Stimulated activated naive CD4-positive, alpha-beta T cell treated with Interleukin-2 at 50 U/mL for 16 hours (primary cell): ENCODE results near the gene ST6GAL2.

Experiments
- DNase-seq: peaks from one replicate; lab custom pipeline; 2025; lab: John Stamatoyannopoulos, UW

The ST6GAL2 gene, protein sequence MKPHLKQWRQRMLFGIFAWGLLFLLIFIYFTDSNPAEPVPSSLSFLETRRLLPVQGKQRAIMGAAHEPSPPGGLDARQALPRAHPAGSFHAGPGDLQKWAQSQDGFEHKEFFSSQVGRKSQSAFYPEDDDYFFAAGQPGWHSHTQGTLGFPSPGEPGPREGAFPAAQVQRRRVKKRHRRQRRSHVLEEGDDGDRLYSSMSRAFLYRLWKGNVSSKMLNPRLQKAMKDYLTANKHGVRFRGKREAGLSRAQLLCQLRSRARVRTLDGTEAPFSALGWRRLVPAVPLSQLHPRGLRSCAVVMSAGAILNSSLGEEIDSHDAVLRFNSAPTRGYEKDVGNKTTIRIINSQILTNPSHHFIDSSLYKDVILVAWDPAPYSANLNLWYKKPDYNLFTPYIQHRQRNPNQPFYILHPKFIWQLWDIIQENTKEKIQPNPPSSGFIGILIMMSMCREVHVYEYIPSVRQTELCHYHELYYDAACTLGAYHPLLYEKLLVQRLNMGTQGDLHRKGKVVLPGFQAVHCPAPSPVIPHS

DNA sequence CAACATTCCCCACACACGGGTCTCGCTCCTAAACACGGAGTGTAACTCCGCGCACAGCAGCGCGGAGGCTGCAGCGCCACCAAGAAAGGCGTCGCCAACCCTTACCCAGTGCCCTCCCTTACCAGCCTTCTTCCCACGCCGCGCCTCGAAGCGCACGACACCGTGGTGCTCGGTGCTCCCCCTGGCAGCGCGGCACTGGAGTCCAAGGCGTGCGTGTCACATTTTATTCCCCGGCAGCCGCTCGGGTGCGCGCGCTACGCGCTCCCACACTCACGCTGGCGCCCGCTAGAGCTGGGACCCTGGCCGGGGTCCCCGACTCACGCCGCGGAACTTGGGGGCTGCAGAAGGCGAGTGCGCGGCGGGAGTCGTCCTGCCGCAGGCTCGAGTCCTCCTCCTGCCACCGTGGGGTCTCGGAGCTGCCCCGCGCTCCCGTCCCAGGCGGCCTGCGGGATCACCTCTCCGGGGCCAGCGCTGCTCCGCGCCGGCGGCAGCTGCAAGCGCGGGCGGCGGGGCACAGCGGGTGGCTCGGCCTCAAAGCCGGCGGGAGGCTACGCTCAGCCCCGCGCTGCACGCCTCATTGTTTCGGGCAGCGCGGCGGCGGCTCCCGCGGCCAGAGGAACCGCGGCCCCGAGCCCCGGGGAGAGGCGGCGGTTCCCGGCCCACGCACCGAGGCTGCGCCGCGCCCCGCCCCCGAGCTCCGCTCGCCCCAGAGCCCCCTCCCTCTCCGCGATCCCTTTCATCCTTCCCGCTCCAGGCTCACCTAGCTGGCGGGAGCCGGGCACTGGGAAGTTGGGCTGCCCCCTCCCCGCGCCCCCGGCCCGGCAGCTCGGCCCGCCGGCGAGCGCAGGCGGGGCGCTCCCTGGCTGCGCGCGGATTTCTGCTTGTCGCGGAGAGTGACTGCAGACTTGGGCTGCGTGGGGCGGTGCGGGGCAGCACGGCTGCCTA is at the start of gene ST6GAL2:
Gene ST6GAL2 (minus strand): TSS at position 197 of the 945 bp plus-strand sequence. CDS start 42,190 bp downstream, outside the sequence.
- DNase-seq: no peak

DNA sequence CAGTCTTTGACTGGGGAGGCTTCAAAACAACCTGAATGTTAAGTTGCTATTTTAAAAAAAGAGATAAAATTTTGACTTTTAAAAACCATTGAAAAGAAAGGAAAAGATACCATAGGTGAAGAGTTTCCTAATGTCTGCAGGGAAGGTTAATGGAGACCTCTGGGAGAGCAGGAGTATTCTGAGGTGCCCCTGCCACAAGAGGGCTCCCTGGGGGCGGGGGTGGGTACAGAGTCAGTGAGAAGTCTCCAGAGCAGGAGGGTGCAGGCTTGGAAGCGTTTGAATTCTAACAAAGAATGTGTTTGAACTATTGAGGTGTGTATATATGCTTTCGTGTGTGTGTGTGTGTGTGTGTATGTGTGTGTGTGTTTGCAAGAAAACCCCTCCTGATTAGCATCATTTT is 46.7 kb upstream of the ST6GAL2 start:
- DNase-seq: no peak

DNA sequence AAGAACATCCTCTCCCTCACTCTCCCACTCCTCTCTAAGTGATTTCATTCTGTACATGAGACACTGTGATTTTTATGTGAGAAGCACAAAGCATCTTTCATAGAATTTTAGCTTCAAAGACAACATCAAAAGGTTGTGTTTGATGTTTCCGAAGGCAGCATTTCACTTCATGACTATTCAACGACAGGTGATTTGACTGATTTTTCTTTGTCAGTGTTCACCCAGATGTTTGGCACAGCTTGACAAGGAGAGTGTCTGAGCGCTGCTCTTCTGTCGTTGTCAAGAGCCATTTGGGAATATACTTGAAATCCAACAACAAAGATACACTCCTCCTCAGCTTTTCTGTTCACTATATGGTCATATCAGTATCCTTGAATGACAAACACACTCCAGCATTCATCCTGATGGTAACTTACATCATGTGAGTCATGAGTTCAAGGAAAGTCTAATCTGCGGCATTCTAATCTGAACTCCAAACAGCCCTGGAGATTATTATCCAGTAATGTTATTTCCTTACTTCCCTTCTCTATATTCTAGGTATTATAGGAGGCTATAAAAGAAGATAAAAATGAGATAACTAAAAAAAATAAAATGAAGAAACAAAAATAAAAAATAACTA is 45.9 kb upstream of the ST6GAL2 start:
- no peak for DNase-seq

- DNase-seq: no peak
These were observed 35.5 kb upstream of the ST6GAL2 start for GRCh38 chr2:106921451-106921850.

DNA sequence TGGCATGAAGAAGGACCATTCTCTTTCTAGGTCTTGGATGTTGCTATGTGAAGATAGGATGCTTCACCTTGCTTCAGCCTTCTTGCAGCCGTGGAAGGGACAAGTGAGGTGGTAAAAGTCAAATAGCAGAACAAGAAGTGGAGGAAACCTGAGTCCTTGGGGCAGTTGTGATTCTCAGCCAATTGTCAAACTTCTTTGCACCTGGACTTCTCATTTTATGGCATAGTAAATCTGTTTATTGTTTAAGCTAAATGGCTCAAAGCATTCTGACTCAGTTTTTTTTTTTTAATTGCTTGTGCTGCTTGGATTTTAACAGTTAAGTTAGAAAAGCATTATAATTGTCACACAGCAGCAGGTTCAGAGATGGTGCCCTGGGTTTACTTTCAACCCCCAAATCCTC is 33.0 kb upstream of the ST6GAL2 start:
- DNase-seq: no peak

DNA sequence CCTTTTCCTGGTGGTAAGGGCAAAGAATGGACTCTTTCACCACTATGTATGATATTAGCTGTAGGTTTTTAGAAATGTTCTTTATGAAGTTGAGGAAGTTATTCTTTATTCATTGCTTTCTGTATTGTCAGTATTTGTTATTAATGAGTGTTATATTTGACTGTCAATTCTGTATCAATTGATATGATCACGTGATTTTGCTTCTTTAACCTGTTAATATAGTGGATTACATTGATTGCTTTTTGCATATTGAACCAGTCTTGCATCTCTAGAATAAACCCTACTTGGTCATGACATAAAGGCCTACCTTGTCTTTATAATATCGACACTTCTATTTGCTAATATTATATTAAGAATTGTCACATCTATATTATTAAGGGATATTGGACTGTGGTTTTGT is 18.3 kb upstream of the ST6GAL2 start:
- no peak for DNase-seq

- DNase-seq: no peak
These were observed 14.0 kb upstream of the ST6GAL2 start for GRCh38 chr2:106899786-106900530.

DNA sequence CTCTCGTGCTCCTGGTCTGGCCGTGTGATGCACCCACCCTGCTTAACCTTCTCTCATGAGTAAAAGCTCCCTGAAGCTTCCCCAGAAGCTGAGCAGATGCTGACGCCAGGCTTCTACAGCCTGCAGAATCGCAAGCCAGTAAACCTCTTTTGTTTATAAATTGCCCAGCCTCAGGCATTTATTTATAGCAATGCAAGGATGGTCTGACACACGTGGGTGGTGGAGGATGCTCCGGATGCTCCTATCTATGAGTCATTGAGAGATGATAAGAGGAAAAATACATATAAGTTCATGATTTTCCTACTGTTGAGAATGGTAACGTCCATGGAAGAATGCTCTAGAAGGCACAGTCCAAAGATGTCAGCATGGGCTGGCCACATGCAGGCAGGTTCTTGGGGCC is 8.6 kb upstream of the ST6GAL2 start:
- no peak for DNase-seq

GRCh38 chr2:106892048-106892447 is 6.1 kb upstream of the ST6GAL2 start:
- DNase-seq: no peak

DNA sequence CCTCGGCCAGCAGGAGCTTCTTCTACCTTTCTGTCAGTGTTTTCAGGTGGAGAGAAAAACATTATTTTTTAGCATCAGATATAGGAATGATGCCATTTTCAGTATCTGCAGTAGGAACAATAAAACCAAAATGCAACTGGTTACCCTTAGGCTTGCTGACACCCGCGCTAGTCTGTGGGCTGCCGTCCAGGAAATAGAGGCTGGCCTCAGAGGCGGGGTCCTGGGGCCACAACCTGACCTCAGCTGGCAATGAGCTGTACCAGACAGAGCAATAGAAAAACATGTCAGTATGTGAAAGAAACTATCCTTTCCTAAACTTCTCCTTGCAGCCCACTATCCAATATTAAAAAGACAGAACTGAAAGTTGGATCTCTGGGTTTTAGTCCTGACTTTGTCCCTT is 4.6 kb upstream of the ST6GAL2 start:
- DNase-seq: no peak

DNA sequence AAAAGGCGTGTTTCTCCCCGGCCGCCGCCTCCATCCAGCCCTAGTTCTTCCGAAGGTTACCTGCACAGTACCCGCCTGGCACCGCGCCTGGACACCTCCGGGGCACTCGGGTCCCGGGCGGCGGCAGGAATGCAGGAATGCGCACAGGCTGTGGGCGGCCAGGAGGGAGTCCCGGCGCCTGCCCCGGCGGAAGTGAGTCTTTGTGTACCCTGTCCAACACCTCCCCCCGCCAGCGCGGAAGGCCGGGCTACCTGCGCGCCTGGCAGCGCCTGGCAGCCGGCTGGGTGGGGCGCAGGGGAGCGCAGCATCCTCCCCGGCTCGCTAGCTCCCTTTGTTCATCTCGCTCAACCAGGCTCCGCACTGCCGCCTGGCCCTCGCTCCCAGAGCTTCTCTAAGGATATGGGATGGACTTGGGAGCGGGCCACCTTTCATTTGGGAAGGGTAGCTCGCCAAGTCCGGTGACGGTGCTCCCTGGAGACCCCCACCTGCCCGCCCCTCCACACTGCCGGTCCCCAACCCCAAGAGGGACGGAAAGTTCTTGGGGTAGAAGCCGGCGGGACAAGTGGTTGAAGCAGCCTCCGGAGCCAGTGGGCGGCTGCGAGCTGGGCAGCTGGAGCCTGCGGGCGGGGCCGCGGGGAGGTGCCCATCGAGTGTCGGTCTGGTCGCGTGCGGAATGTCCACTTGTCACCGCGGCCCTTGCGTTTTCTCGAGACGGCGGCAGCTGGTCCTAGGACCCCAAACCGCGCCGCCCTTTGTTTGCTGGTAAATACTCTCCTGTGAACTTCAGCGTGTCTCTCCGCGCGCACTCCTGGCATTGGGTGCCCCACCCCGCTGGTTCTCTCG is 1.2 kb upstream of the ST6GAL2 start:
- DNase-seq: no peak

GRCh38 chr2:106885329-106885728 is 638 bp downstream of the ST6GAL2 start:
- no peak for DNase-seq

GRCh38 chr2:106882673-106883072 is 3.3 kb downstream of the ST6GAL2 start:
- no peak for DNase-seq

DNA sequence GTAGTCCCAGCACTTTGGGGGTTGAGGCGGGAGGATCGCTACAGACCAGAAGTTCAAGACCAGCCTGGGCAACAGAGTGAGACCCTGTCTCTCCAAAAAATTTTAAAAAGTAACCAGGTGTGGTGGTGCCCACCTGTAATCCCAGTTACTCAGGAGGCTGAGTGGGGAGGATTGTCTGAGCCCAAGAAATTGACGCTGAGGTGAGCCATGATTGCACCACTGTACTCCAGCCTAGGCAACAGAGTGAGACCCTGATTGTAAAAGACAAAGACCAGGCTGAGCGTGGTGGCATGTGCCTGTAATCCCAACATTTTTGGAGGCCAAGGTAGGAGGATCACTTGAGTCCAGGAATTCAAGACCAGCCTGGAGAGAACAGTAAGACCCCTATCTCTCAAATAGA is 7.8 kb downstream of the ST6GAL2 start:
- no peak for DNase-seq

DNA sequence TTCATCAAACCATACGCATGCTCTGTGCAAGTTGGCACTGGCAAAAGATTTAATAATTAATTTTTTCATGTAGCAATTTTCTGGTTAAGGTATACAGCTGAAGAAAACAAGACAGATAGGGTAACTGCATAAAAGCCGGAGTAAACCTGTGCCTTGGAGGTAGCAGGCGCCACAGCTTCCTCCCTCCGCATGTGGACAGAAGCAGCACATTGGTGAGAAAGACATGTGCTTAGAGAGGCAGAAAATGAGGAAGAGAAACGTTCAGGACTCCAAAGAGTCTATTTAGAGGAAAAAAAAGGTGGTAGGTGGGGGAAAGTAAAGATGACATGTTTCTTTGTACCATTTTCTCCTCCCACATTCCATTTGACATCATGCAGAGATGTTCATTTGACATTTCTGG is 9.3 kb downstream of the ST6GAL2 start:
- no peak for DNase-seq

GRCh38 chr2:106869512-106870275 is 16.3 kb downstream of the ST6GAL2 start:
- DNase-seq: no peak

DNA sequence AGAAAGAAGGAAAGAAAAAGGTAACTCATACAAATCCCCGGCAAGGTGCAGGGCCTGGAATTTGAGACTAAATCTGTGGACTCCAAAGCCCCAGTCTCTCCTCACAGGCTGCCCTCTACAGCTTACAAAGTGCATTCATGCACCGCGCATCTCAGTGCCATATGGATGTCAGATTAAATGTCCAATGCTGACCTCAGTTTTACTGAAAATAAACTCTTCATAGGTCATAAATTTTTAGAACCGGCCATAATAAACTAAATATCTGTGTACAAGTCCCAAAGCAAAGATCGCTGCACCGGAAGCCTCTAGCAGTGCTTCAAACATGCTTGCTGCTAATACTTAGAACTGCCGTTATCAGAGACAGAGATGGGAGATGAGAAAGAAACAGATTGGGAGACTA is 17.7 kb downstream of the ST6GAL2 start:
- DNase-seq: no peak

GRCh38 chr2:106867196-106867953 is 18.6 kb downstream of the ST6GAL2 start:
- DNase-seq: no peak

DNA sequence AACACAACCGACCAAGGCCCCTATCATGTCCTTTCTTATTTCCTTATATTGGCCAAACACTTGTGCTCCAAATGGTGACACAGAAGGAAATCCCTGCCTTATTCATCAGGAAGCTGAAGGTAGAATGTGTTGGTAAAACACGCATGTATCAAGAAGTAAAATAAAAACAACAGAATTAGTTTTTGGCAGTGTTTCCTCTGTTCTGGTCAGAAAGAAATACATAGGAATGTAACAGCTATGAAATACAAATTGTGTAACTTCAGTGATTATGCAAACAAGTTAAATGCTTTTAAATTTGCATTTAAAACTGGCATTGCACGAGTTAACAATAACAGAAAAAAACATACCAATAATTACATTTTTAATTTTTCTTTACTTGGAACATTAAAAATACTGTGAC is 19.3 kb downstream of the ST6GAL2 start:
- no peak for DNase-seq
